ENCODE data around the gene GLT8D1.
"Not testable (repeated sequence)": the region's sequence is repeated elsewhere in the genome, so short reads cannot be mapped to it uniquely, and the experiment has no call there.

The GLT8D1 gene

GRCh38 chr3:52679811-52680210 lies 25.8 kb downstream of the GLT8D1 start:
- no peak for DNase-seq

DNA sequence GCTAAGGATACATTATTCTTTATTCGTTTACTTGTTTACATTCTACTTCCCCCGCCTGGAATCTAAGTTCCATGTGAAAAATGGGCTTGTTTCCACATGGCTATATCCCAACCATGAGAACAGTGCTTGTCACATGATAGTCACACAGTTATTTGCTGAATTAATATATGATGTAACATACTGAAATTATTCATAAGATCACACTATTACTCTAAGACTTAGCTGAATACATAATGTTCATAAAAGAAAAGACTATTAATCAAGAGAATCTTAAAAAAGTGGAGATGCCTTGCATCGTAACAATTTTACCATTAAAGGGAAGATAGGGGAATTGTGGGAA lies 26.4 kb downstream of the GLT8D1 start:
- DNase-seq = no peak

DNA sequence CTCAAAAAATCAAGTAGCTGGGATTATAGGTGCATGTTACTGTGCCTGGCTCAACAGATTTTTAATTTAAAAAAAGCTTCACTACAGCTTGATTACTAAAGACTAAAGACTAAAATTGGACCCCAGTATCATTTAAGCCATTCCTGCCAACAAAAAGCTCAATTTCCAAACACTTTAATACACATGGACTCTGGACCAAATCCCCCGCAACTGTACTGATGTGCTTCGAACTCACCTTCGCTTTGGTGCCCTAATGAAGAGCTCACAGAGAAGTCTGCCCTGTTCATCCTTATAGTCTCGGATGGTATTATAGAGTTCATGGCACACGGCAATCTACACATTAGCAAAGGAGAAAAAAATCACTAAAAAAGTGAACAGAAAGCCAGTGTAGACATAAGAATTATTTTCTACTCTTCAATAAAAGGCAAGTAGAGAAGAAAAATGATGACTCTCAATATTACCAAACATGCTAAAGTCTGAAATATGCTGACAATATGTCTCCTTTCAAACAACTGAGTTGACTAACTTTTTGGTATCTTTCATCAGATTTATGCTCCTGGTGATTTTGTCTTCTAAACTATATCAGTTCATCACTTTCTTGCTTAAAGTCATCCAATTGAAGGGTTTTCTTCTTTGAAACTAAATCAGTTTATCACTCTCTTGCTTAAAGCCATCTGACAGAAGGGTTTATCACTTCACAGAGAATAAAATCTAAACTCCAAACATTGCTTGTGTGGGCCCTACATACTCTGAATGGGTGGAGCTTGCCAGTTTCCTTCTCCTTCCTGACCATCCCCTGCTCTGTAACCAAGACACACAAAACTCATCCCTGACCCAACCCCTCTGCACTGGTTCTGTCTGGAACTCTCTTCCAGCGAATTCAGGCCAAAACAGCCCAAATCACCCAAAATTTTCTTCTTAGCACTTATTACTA lies 27.1 kb downstream of the GLT8D1 start:
- no peak for DNase-seq

- DNase-seq = not testable (repeated sequence)
Observed at GRCh38 chr3:52676201-52676600, 29.4 kb downstream of the GLT8D1 start.

DNA sequence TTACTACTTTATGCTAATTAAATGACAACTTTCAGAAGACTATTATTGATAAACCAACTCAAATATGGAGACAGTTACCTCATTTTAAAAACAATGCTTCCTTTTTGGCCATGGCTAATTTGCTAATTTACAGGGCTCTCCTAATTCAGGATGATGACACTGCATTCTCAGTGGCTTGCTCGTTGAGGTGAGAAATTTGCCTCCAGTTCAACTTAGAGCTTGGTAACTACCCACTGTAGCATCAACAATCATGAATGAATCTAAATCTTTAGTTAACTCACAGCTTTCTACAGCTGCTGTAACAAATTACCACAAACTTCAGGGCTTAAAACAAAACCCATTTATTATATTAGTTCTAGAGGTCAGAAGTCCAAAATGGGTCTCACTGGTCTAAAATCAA lies 33.9 kb downstream of the GLT8D1 start:
- no peak for DNase-seq

DNA sequence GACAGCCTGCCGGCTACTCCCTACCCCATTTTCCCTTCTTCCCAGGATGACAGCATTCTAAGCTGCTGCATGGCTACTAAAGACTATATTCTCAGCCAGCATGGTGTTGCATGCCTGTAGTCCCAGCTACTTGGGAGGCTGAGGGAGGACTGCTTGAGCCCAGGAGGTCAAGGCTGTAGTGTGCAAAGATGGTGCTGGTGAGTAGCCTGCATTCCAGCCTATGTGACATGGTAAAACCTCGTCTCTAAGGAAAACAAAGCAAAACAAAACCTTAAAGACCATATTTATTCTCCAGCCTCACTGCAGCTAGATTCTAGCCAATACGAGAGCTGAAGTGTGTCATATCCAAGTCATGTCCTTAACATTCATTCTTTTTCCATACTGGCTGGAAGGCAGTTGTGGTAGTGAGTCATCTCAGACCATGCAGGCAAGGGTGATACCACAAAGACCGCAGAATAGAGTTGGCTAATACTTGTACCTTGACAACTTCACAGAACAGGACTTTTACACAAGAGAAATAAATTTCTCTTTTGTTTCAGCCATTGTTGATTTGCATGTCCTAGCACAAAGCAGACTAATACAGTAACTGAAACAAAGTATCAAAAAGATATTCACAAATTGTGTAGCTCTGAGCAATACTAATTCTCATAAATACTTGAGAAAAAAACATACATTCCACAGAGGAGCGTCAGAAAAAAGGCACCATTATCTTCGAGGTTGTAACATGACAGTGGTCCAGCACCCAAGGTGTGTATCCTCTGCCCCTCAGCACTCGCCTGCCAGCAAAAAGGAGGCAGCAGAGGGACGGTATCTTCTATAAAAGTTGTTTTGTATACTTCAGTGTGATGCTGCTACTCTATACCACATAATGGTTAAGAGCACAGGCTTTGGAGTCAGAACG lies 34.7 kb downstream of the GLT8D1 start:
- no peak for DNase-seq

- no peak for DNase-seq
Observed at GRCh38 chr3:52663098-52663497, 42.5 kb downstream of the GLT8D1 start.

DNA sequence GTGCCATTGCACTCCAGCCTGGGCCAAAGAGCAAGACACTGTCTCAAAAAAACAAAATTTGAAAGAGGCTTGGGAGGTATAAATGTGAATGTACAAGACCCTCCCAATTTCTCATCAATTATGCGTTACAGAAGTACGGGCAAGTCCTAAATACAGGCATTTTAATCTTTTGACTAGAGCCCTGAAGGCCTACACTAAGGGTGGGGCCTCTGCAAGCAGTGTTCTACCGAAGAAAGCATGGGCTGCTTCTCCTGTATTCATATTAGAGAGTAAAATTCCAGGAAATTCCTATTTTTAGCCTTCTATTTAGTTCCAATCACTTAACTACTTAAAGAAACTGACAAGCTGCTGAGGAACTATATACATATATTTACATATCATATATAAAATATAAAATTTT lies 45.5 kb downstream of the GLT8D1 start:
- DNase-seq = no peak

- no peak for DNase-seq
Observed at GRCh38 chr3:52655895-52656294, 49.7 kb downstream of the GLT8D1 start.

DNA sequence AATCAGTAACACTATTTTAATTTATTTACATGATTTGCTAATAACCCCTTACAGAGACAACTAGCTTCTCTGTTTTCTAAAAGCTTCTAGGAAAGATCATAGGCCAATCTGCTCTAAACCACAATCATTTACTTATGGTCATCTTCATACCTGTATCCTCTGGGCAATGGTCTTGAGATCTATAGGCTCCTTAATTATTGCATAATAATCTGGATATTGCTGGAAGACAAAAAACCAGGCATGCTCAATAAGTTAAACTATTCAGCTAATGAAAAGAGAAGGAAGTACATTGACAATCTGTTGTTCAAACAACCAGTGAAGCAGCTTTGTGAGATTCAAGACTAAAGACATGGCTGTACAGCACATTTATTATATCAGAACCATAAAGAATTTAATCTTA lies 54.0 kb downstream of the GLT8D1 start:
- DNase-seq = no peak

- DNase-seq = no peak
Observed at GRCh38 chr3:52650439-52650838, 55.2 kb downstream of the GLT8D1 start.

DNA sequence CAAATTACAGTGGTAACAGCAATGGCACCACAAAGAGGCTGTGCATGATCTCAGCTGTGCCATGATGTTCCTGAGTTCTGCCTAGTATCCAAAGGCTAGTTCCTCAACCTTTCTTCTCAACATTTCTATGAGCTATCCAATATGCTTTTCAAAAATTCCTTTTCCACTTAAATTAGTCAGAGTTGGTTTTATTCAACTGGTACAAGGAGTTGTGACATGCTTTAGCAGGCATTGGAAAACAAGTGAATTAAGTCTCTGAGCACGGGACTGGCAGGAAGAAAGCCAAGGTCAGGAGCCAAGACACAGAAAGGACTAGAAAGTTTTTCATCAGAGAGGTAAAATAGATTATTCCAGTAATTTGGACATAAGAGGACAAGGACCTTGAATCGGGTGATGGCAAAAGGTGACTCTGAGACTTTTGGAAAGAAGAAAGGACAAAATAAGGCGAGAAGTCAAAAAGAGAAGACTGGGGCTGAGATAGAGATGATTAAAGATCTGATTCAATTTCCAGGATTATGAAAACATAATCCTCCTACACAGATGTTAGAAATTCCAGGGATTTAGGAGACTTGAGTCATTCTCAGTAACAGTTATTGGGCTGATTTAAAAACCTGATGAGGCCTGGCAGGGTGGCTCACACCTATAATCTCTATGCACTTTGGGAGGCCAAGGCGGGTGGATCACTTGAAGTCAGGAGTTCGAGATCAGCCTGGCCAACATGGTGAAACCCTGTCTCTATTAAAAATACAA lies 56.0 kb downstream of the GLT8D1 start:
- no peak for DNase-seq

DNA sequence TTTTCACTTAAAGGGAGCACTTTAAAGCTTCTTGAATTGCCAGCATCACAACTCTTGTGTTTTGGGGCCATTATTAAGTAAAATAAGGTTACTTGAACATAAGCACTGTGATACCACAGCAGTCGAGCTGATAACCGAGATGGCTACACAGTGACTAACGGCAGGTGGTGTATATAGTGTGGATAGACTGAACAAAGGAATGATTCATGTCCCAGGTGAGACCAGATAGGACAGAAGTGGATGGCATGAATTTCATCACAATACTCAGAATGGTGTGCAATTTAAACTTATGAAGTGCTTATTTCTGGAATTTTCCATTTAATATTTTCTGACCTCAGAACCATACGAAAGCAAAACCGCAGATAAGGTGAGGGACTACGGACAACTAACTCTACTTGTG lies 60.0 kb downstream of the GLT8D1 start:
- DNase-seq = no peak

Data from cerebellar nuclear complex (tissue), 1 donor.